B cell (primary cell): ENCODE measurements around the gene ANTXR1. TPM values are rescaled to one million over a fixed set of nuclear protein-coding genes. Genes with fewer than 3 reads are reported as not detected.

Experiments
- ATAC-seq: fragments of 200-7000 bp; cut with Tn5 transposase; one replicate; pipeline ENCODE4 v1.10.0; 2021; ENCODE audit warnings: low read depth, mild to moderate bottlenecking, moderate number of reproducible peaks, moderate library complexity
- CTCF ChIA-PET: fragments of 350-600 bp; sonication (Branson Sonifier 250); formaldehyde crosslinking; loops from one replicate; lab custom pipeline; 2021; ENCODE audit warnings: antibody characterized with exemption, inconsistent platforms; lab: Charles Lee
- POLR2A ChIA-PET: fragments of 350-600 bp; sonication (Branson Sonifier 250); formaldehyde crosslinking; loops from one replicate; lab custom pipeline; 2021; ENCODE audit warnings: antibody characterized with exemption; lab: Charles Lee
- DNase-seq: peaks from one replicate; pipeline ENCODE4 v3.0.0; 2013
- H2AFZ ChIP-seq: 2 replicates; pipeline ENCODE4 v1.6.1; 2012; ENCODE audit warnings: mild to moderate bottlenecking, low read depth, low read length; ENCODE audit not compliant: insufficient read depth, poor library complexity, severe bottlenecking
- H3K27ac ChIP-seq, 2 donors: 1 replicate in 1 of 2; 2 replicates in 1 of 2; pipeline ENCODE4 v1.5.1; 2012 to 2013; ENCODE audit warnings: low read length in 2 of 2, mild to moderate bottlenecking in 2 of 2, moderate library complexity in 1 of 2
- H3K27me3 ChIP-seq, 4 experiments: fragments of 200-600 bp in 1 of 4; sonication (generic) in 1 of 4; replicated peaks in 1 of 4; 1 replicate in 2 of 4; 2 replicates in 2 of 4; pipeline versions ENCODE4 v1.6.1 to v1.7.0; 2013 to 2016; ENCODE audit warnings: low read length in 3 of 4, mild to moderate bottlenecking in 2 of 4, mixed read lengths in 1 of 4, moderate library complexity in 1 of 4; ENCODE audit not compliant: insufficient read depth in 4 of 4, control insufficient read depth in 3 of 4; ENCODE audit errors: control extremely low read depth in 1 of 4
- H3K36me3 ChIP-seq, 2 experiments: replicated peaks in 1 of 2; 1 replicate in 1 of 2; 2 replicates in 1 of 2; pipeline versions ENCODE4 v1.6.1 to v1.7.1; 2013; ENCODE audit warnings: low read length in 1 of 2; ENCODE audit not compliant: insufficient read depth in 2 of 2, control insufficient read depth in 1 of 2; ENCODE audit errors: control extremely low read depth in 1 of 2, extremely low read depth in 1 of 2
- H3K4me1 ChIP-seq, 2 donors: fragments of 200-600 bp in 1 of 2; sonication (generic) in 1 of 2; 1 replicate in 1 of 2; 2 replicates in 1 of 2; pipeline versions ENCODE4 v1.5.1 to v1.6.1; 2013 to 2017; ENCODE audit warnings: low read length in 2 of 2; ENCODE audit not compliant: control insufficient read depth in 2 of 2, insufficient read depth in 2 of 2
- H3K4me2 ChIP-seq: replicated peaks from 2 replicates; pipeline ENCODE3; 2012; ENCODE audit warnings: mild to moderate bottlenecking, low read depth, low read length; ENCODE audit not compliant: poor library complexity, severe bottlenecking
- H3K4me3 ChIP-seq, 5 experiments: fragments of 200-600 bp in 1 of 5; sonication (generic) in 1 of 5; 1 replicate in 3 of 5; 2 replicates in 2 of 5; pipeline versions ENCODE4 v1.5.1 to v1.7.0; 2011 to 2016; ENCODE audit warnings: low read length in 4 of 5, mild to moderate bottlenecking in 4 of 5, low read depth in 2 of 5, control low read depth in 1 of 5, moderate library complexity in 1 of 5; ENCODE audit not compliant: insufficient read depth in 1 of 5; ENCODE audit errors: control extremely low read depth in 1 of 5, extremely low read depth in 1 of 5
- H3K79me2 ChIP-seq: fragments of 200-600 bp; sonication (generic); one replicate; pipeline ENCODE4 v1.6.0; 2016; ENCODE audit warnings: low read length; ENCODE audit not compliant: control insufficient read depth, insufficient read depth
- H3K9ac ChIP-seq: fragments of 200-600 bp; sonication (generic); 2 replicates; pipeline ENCODE4 v1.6.1; 2017; ENCODE audit warnings: mild to moderate bottlenecking, low read length, moderate library complexity
- H3K9me3 ChIP-seq, 3 donors: one replicate each; pipeline versions ENCODE4 v1.6.1 to v1.7.1; 2013; ENCODE audit warnings: low read length in 2 of 3; ENCODE audit not compliant: control insufficient read depth in 2 of 3, insufficient read depth in 1 of 3; ENCODE audit errors: control extremely low read depth in 1 of 3
- H4K20me1 ChIP-seq: 2 replicates; pipeline ENCODE4 v1.6.0; 2012; ENCODE audit warnings: mild to moderate bottlenecking, low read length; ENCODE audit not compliant: insufficient read depth, control insufficient read depth, poor library complexity, severe bottlenecking
- H3K27ac Mint-ChIP-seq: one replicate; pipeline ENCODE4 v1.8.0; 2021; ENCODE audit warnings: mixed read lengths
- H3K27me3 Mint-ChIP-seq: one replicate; pipeline ENCODE4 v1.8.0; 2021; ENCODE audit warnings: mixed read lengths
- H3K4me1 Mint-ChIP-seq: one replicate; pipeline ENCODE4 v1.8.0; 2021; ENCODE audit warnings: mixed read lengths
- H3K4me3 Mint-ChIP-seq: one replicate; pipeline ENCODE4 v1.8.0; 2021; ENCODE audit warnings: mixed read lengths
- H3K9me3 Mint-ChIP-seq: one replicate; pipeline ENCODE4 v1.8.0; 2022; ENCODE audit warnings: mixed read lengths; ENCODE audit not compliant: insufficient read depth
- EZH2 ChIP-seq: IDR thresholded peaks from 2 replicates; pipeline ENCODE4 v1.6.1; 2012; ENCODE audit warnings: borderline replicate concordance, low read depth, mild to moderate bottlenecking, moderate library complexity, low read length; ENCODE audit not compliant: insufficient read depth, poor library complexity, severe bottlenecking
- WGBS: methylation state at CpG from one replicate; pipeline ENCODE4 v1.1.5; 2013; ENCODE audit warnings: missing lambda C conversion rate; ENCODE audit not compliant: insufficient coverage; 5-methylcytosine and 5-hydroxymethylcytosine counted together
- intact Hi-C: fragments of 100-400 bp; cut with micrococcal nuclease; formaldehyde crosslinking; loops from one replicate; pipeline ENCODE4 v1.10.0; 2022
- polyA plus RNA-seq: library from polyadenylated mRNA; depleted of rRNA; stranded (reverse); fragments of >200 nt; gene quantifications from 2 replicates; pipeline ENCODE4 v1.2.3, GENCODE V29; 2012
- total RNA-seq, 2 donors: library from RNA; stranded (reverse); fragments of 120-200 nt in 1 of 2; gene quantifications; 1 replicate in 1 of 2; 2 replicates in 1 of 2; pipeline versions ENCODE4 v1.2.3 to v1.2.4, GENCODE V29; 2013 to 2022
- TF ChIP-seq, protein P1 (sequence below): fragments of 200-600 bp; IDR thresholded peaks from one replicate; pipeline ENCODE4 v1.8.0; 2022; ENCODE audit warnings: antibody characterized with exemption, mild to moderate bottlenecking

Gene ANTXR1
- total and polyA plus RNA-seq, 2 donors (not counting 1 experiment from before 2014, with no cell fraction given) = not detected

DNA sequence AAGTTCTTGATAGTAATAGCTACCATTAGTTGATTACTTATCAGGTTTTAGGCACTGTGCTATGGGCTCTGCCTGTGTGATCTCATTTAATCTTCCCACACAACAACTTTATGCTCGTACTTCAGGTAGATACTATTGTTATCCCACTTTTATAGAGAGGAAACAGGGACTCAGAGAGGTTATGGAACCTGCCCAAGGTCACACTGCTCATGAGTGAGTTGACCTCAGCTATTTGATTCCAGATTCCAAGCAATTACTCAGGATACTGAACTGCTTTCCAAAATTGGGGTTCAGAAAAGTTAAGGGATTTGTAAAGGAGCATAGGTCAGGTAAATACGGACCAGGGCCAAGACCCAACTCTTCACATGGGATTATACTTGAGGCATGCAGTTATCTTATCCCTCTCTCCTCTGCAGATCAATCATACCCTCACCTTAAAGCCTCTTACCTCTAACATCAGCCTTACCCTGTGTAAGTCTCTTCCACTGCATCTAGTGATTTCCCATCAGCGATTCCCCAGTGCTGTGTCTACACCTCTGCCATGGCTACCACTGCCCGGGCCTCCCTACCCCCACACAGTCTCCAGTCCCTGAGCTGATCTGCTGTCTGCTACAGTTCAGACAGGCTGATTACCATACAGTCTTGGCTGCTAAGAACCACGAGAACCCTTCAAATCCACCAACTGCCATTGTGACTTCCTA, 74.4 kb downstream of the ANTXR1 start:
- Histone ChIP-seq H2AFZ (no peak overlapping the region), H4K20me1 (no peaks in the 10 kb centered on the region), H3K27me3 (peaks cover 0 to 15% (median 4%) of the 10 kb centered on the region in 4 experiments), H3K9ac (no peak overlapping the region), H3K27ac (no peak overlapping the region), H3K9me3 (no peaks in the 10 kb centered on the region), H3K79me2 (no peaks in the 10 kb centered on the region), H3K4me1 (no peaks in the 10 kb centered on the region), H3K4me3 (no peak overlapping the region), H3K36me3 (no peaks in the 10 kb centered on the region), H3K4me2 (no peak overlapping the region)
- Mint-ChIP-seq H3K27ac (no peak overlapping the region), H3K27me3 (peaks cover 54% of the 10 kb centered on the region), H3K4me1 (no peaks in the 10 kb centered on the region), H3K9me3 (no peaks in the 10 kb centered on the region), H3K4me3 (no peak overlapping the region)
- ATAC-seq (no peak), DNase-seq (no peak)
- ChIA-PET CTCF (interaction anchor here (0.5 kb wide), 1 partner anchor 1297 kb away, joined by 3 read pairs; no protein-coding TSS in a partner anchor), POLR2A (no interaction called here)
- 92% methylated on average over 4 of the region's 5 CpGs for WGBS
- no peak for TF ChIP-seq EZH2
- TF ChIP-seq, protein P1, sequence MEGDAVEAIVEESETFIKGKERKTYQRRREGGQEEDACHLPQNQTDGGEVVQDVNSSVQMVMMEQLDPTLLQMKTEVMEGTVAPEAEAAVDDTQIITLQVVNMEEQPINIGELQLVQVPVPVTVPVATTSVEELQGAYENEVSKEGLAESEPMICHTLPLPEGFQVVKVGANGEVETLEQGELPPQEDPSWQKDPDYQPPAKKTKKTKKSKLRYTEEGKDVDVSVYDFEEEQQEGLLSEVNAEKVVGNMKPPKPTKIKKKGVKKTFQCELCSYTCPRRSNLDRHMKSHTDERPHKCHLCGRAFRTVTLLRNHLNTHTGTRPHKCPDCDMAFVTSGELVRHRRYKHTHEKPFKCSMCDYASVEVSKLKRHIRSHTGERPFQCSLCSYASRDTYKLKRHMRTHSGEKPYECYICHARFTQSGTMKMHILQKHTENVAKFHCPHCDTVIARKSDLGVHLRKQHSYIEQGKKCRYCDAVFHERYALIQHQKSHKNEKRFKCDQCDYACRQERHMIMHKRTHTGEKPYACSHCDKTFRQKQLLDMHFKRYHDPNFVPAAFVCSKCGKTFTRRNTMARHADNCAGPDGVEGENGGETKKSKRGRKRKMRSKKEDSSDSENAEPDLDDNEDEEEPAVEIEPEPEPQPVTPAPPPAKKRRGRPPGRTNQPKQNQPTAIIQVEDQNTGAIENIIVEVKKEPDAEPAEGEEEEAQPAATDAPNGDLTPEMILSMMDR = no peak
- intact Hi-C loops = no loop called here

DNA sequence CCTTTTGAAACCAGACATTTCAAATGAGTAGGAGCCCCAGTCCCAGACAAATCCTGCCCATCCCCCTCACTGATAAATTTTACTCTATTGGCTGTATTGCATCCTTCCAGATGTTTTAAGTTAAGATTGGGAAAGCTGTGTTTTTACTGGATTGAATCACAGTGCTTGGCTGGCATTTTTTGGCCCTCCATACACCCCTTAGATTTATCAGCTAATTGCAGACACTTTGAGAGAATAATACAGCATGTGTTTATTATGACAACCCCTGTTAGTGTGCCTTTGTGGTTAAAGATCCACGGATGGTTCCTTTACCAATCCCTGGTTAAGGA, 74.9 kb downstream of the ANTXR1 start:
- Histone ChIP-seq H3K4me1 (no peaks in the 10 kb centered on the region), H3K4me3 (no peak overlapping the region), H3K36me3 (no peaks in the 10 kb centered on the region), H3K4me2 (no peak overlapping the region), H3K79me2 (no peaks in the 10 kb centered on the region), H4K20me1 (no peaks in the 10 kb centered on the region), H2AFZ (no peak overlapping the region), H3K27ac (no peak overlapping the region), H3K9me3 (no peaks in the 10 kb centered on the region), H3K27me3 (peaks cover 0 to 13% (median 4%) of the 10 kb centered on the region in 4 experiments), H3K9ac (no peak overlapping the region)
- WGBS = 75% methylated on average over 1 of the region's 1 CpG
- H3K4me1 Mint-ChIP-seq = no peaks in the 10 kb centered on the region
- ATAC-seq = no peak
- H3K27ac Mint-ChIP-seq = no peak overlapping the region
- no peaks in the 10 kb centered on the region for H3K9me3 Mint-ChIP-seq
- ChIA-PET POLR2A (no interaction called here), CTCF (no interaction called here)
- DNase-seq = no peak
- peaks cover 54% of the 10 kb centered on the region for H3K27me3 Mint-ChIP-seq
- intact Hi-C loops = no loop called here
- no peak for TF ChIP-seq EZH2
- TF ChIP-seq, protein P1 = no peak
- no peak overlapping the region for H3K4me3 Mint-ChIP-seq
